Fibroblast of gingiva (primary cell): ENCODE data around the gene KRT1.
"Not testable (repeated sequence)": the region's sequence is repeated elsewhere in the genome, so short reads cannot be mapped to it uniquely, and the experiment has no call there.

Source experiments
- DNase-seq: peaks from one replicate; pipeline ENCODE4 v3.0.0-alpha.2; 2011; ENCODE audit warnings: low read depth

The KRT1 gene

GRCh38 chr12:52682381-52682660, 2.1 kb upstream of the KRT1 start:
- no peak for DNase-seq

- DNase-seq, result no peak
Observed at GRCh38 chr12:52681526-52682380, 1.5 kb upstream of the KRT1 start.

- no peak for DNase-seq
Observed at GRCh38 chr12:52679875-52680274, 332 bp downstream of the KRT1 start.

- no peak for DNase-seq
Observed at GRCh38 chr12:52677671-52678070, 2.5 kb downstream of the KRT1 start.

GRCh38 chr12:52677126-52677525, 3.1 kb downstream of the KRT1 start:
- no peak for DNase-seq

- DNase-seq, result no peak
Observed at GRCh38 chr12:52676163-52676562, 4.0 kb downstream of the KRT1 start.

GRCh38 chr12:52675301-52675701, 4.9 kb downstream of the KRT1 start:
- DNase-seq, result no peak

GRCh38 chr12:52674433-52674775, 5.8 kb downstream of the KRT1 start:
- no peak for DNase-seq

GRCh38 chr12:52673713-52674432, 6.3 kb downstream of the KRT1 start:
- no peak for DNase-seq

- no peak for DNase-seq
Observed at GRCh38 chr12:52673217-52673616, 7.0 kb downstream of the KRT1 start.

GRCh38 chr12:52672321-52672933, 7.8 kb downstream of the KRT1 start:
- no peak for DNase-seq

- no peak for DNase-seq
Observed at GRCh38 chr12:52670961-52671360, 9.2 kb downstream of the KRT1 start.

- DNase-seq, result no peak
Observed at GRCh38 chr12:52670506-52670905, 9.7 kb downstream of the KRT1 start.

GRCh38 chr12:52669941-52670340, 10.3 kb downstream of the KRT1 start:
- DNase-seq, result not testable (repeated sequence)

GRCh38 chr12:52669426-52669825, 10.8 kb downstream of the KRT1 start:
- no peak for DNase-seq

- no peak for DNase-seq
Observed at GRCh38 chr12:52667931-52668330, 12.3 kb downstream of the KRT1 start.

- no peak for DNase-seq
Observed at GRCh38 chr12:52667509-52667908, 12.7 kb downstream of the KRT1 start.

- no peak for DNase-seq
Observed at GRCh38 chr12:52666471-52666870, 13.7 kb downstream of the KRT1 start.

GRCh38 chr12:52663420-52663819, 16.8 kb downstream of the KRT1 start:
- no peak for DNase-seq

- DNase-seq, result no peak
Observed at GRCh38 chr12:52662918-52663229, 17.3 kb downstream of the KRT1 start.

- DNase-seq, result no peak
Observed at GRCh38 chr12:52662093-52662917, 17.9 kb downstream of the KRT1 start.

GRCh38 chr12:52661668-52662067, 18.5 kb downstream of the KRT1 start:
- DNase-seq, result no peak
